NCI-H345 treated with DMSO at 0.1 percent for 48 hours (cell line): ENCODE data around the gene PTPRR.

Source experiments
- DNase-seq: peaks from one replicate; lab custom pipeline; 2025; ENCODE audit not compliant: unreplicated experiment; lab: John Stamatoyannopoulos, UW

PTPRR gene

GRCh38 chr12:70919176-70919575 lies 1.4 kb downstream of the PTPRR start:
- no peak for DNase-seq

DNA sequence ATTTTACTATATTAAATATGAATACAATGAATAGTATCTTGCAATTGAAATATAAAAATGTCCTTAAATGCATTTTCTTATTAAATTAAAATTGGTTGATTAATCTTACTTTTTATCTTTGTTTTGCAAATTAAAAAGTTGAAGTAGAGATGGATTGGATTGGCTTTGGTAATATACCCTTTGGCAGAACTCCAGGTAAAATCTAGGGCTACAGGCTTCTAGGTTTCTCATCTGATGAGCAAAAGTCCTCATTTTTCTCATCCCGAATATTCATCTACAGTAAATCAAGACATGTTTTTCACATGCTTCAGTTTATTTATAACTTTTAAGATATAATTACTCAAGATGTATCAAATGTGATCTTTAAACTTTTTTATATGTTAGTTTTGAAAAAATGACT lies 2.2 kb downstream of the PTPRR start:
- no peak for DNase-seq

- DNase-seq, result no peak
Measured at GRCh38 chr12:70910666-70911065, 9.9 kb downstream of the PTPRR start.

- no peak for DNase-seq
Measured at GRCh38 chr12:70908978-70909377, 11.6 kb downstream of the PTPRR start.

- no peak for DNase-seq
Measured at GRCh38 chr12:70907412-70907811, 13.1 kb downstream of the PTPRR start.

- no peak for DNase-seq
Measured at GRCh38 chr12:70895956-70896355, 24.6 kb downstream of the PTPRR start.

DNA sequence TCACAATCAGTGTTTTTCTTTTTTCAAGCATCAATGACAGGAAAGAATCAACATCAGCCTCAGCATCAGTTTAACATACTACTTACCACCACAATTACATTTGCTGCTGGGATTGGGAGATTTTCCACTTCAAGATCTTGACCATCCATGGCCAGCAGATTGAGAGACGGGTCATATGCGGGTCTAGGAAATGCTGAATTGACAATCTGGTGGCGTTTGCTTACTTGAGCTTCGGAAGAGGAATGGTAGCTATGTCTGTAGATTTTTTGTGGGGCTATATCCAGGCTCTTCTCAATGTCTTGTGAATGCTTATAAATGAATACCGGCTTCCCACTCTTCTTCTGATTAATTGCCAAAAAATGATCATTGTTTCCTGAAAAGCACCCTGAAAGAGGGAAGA lies 27.9 kb downstream of the PTPRR start:
- no peak for DNase-seq

DNA sequence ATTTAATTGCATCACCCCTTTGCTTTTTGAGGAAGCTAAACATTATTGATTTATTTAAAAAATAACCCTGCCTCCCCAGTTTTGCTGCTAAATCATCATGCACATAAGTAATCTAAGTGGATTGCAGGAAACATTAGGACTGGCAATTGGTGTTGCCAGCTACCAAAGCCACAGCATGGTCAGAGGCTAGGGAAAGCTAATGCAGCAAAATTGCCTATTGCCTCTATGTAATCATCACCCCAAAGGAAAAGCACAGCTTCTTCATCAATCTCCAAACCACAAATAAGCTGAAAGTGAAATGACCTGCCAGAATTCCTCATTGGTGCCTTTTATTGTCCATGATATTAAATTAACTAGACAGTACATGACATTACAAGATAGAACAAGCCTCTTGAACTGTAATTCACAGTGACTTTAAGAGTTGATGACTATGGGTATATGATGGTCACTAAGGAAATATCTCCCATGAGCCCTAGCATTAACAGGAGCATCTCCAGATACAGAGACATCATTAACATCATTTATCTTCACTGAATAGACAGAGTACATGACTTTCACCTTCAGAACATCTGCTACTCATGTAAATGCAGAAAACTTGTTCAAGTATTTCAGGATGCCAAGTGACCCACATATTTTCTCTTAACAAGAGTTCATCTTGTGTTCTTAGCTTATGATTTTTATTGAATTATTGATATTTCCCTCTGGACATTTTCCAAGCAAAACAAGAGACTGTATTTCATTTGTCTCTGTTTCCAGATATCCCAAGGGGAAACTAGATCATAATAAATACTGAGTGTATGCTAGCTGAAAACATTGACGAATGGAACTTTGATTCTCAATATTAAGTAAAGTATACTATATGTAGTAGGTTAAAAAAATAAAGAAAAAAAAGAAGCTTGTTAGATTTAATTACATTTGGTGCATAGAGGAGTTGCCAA lies 29.4 kb downstream of the PTPRR start:
- no peak for DNase-seq

DNA sequence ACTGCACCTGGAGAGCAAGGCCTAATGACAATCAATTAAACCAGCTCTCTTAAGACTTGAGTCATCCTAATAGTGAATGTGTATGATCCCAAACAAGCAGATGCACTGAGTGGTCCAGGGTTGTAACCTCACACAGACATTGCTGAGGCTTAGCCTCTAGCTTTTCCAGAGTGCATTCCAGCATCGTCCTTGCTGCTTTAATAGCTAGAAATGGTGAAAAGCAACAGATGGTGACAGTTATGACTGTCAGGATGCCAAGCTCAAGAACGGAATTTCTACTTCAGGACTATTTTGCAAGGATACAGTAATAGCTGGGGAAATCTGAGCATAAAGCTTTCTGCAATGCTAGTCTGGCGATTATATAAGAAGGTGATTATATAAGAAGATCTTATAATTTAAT lies 34.6 kb downstream of the PTPRR start:
- no peak for DNase-seq

DNA sequence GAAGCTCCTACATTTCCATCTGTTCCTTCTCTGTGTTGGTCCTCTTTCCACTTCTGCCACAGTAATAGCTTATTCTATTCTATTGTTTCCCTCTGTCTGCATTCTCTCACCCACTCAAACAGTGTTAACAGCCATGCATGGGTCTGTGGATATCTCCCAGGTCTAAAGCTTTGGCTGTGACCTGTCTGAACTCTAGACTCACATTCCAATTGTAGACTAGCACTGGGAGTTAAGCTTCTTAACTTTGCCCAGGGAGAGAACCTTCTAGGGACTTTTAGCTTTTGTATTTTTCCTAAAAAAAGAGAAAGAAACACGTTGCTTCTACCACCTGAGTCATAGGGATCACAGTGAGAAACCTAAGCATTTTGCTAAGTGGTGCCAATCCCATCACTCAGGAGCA lies 36.7 kb downstream of the PTPRR start:
- DNase-seq, result no peak

DNA sequence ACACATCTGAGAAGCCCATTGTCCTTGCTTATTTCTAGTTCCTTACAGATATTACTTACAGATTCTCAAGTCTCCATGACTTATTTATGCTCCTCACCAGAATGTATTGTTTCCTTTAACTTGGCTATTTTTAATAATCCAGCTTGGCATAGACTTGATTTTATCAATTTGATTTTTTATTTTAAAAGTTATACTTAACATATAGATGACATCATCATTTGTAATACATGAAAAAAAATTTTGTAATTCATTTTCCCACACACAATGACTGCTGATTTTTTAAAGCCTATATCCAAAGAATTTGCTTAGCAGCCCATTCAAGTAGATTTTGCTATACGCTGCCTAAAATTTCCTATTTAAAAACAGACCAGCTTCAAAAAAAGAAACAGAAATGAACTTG lies 39.8 kb downstream of the PTPRR start:
- DNase-seq, result no peak

DNA sequence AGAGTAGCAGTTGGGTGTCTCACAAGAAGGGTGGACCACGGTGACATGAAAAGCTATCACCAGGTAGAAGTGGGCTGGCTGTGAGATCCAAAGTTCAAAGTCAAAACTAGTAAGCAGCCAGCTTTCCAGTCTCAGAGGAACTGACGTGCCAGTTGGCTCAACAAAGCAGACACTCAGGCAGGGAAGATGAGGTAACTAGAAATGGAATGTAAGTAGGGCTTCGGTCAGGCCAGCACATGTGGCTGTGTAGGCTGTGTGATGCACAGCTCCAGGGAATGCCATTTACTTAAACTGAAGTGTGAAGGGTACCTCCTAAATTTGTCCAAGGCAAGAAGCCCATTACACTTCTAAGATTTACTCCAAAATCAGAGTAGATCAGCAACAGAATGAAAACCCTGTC lies 43.6 kb downstream of the PTPRR start:
- DNase-seq, result no peak

- no peak for DNase-seq
Measured at GRCh38 chr12:70875628-70876027, 44.9 kb downstream of the PTPRR start.

DNA sequence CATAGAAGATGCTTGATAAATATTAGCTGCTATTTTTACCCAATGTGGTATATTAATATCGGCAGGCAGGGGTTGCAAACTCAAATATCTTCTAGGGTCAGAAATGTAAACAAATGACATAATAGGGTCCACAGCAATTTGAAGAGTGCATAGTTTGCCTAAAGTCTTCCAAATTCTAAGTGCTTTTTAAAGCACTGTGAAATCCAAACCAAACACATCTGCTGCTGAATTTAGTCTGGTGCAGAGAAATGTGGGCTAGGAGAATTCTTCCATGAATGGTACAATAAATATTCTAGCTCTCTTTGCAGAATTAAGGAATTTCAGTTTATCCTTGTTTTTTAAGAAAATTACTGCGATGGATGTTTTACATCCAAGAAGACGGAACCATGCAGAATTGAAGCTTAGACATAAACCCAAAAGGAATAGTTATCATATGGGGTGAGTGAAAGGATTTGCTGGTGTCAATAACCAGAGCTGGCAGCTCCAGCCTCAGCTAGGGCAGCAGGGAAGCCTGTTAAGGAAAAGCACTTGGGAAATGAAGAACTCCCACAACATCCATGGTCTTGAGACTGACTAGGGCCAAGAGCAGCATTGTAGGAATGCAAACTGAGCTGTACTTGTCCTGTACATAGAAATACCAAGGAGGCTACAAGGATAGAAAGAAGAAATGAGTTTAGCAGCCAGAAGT lies 65.5 kb downstream of the PTPRR start:
- DNase-seq, result no peak

DNA sequence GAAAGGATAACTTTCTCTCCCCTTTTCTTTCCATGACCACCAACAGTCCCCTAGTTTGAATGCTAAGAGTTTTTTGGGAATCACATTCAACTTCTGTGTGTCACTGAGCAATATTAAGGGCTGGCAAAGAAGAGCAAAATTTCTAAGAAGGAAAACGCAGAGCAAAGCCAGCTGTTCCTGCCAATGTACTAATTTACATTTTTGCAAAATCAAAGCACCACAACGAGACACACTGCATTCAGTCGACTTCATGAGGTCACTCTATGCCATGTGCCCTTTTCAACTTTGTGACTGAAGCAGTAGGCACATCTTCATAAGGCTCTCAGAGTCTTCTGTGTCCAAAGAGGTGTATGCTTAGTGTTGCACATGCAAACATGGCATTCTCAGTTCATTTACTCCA lies 66.4 kb downstream of the PTPRR start:
- DNase-seq, result no peak

GRCh38 chr12:70853326-70853725 lies 67.2 kb downstream of the PTPRR start:
- no peak for DNase-seq

GRCh38 chr12:70852416-70853150 lies 68.0 kb downstream of the PTPRR start:
- no peak for DNase-seq

DNA sequence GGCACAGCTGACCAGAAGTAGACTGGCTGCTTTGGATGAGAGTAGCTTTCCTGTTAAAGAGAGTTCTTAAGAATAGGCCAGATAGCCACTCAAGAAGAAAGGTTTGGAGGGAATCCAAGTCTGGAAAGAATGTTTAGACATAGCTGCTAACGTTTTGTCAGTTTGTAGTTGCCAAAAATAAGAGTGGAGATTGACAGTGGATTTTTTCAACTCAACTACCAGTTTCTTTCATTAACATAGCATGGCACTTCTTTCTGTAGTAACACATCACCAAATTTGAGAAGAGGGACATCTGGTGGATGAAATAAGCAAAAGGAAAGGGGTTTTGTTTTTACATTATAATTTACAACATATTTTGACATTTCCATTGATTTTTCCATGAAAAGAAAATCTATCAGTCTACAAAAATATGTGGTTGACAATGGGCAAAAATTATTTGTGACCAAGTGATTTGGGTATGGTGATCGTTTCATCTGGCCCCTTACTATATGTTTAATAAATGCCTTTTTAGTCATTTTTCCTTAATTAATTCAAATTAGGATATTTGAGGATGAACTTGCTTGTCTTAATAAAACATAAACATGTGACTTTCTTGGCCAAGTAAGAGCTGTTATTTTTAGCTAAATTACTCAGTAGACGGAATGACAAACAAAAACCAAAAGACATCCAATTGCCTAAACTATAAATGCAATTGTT lies 71.1 kb downstream of the PTPRR start:
- DNase-seq, result no peak

DNA sequence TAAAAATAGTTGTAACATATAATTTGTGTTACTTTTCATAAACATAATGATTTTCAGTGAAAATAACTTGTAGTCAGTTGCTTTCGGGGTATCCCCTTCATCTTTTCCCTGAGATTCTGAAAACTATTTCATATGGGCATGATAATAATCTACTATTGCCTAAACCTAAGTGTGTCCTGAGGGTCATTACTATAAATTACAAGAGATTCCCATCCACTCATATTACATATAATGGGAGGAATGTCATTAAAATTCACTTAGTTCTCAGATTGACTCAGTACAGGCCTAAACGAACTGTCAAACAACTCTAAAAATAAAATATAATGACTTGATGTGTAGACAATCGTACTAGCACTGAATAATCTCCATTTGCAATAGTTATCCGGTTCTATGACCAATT lies 72.7 kb downstream of the PTPRR start:
- DNase-seq, result no peak

GRCh38 chr12:70845268-70845667 lies 75.3 kb downstream of the PTPRR start:
- DNase-seq, result no peak

DNA sequence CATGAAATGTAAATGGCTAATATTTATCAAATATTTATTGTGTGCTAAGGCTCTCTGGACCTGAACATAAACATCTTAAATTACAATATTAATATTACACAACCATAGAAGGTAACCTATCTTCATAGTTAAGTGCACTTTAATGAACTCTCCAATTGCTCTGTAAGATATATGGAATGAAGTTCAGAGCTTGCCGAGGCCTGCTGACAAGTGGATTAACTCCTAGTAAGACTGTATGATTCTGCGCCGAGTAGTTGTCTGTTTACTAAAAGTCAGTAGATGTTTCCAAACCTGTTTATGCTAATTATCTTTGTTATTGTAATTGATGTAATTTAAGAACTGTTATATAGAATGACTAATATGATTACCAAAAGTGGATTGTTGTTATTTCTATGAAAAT lies 77.2 kb downstream of the PTPRR start:
- no peak for DNase-seq
